Hypothalamus (tissue), 51 donors: ENCODE measurements around the gene FBXL13.
"Not testable (repeated sequence)": the region's sequence is repeated elsewhere in the genome, so short reads cannot be mapped to it uniquely, and the experiment has no call there.

Experiments
- DNase-seq, 51 donors: peaks; one replicate each; lab custom pipeline; 2025; lab: John Stamatoyannopoulos, UW

Gene FBXL13

GRCh38 chr7:102942868-102943267 lies 131.7 kb downstream of the FBXL13 start:
- DNase-seq = no peak

- no peak for DNase-seq
These were observed 132.3 kb downstream of the FBXL13 start for GRCh38 chr7:102942181-102942866.

- no peak for DNase-seq
These were observed 135.9 kb downstream of the FBXL13 start for GRCh38 chr7:102938679-102939078.

GRCh38 chr7:102935450-102936115 lies 139.0 kb downstream of the FBXL13 start:
- DNase-seq = no peak

GRCh38 chr7:102934701-102935100 lies 139.9 kb downstream of the FBXL13 start:
- no peak for DNase-seq

- DNase-seq = no peak
These were observed 140.4 kb downstream of the FBXL13 start for GRCh38 chr7:102934239-102934638.

- peak in 27 of 51 donors; percentile 1 to 30 (median 13) for DNase-seq
These were observed 140.8 kb downstream of the FBXL13 start for GRCh38 chr7:102933763-102934162.

GRCh38 chr7:102931757-102932156 lies 142.8 kb downstream of the FBXL13 start:
- DNase-seq = no peak

- no peak for DNase-seq
These were observed 147.2 kb downstream of the FBXL13 start for GRCh38 chr7:102927312-102927933.

- DNase-seq = no peak
These were observed 147.8 kb downstream of the FBXL13 start for GRCh38 chr7:102926783-102927140.

GRCh38 chr7:102925976-102926782 lies 148.4 kb downstream of the FBXL13 start:
- no peak for DNase-seq

- DNase-seq = no peak
These were observed 155.8 kb downstream of the FBXL13 start for GRCh38 chr7:102918845-102919244.

- no peak for DNase-seq
These were observed 156.9 kb downstream of the FBXL13 start for GRCh38 chr7:102917436-102918353.

GRCh38 chr7:102916881-102917280 lies 157.7 kb downstream of the FBXL13 start:
- DNase-seq = no peak

GRCh38 chr7:102916426-102916825 lies 158.2 kb downstream of the FBXL13 start:
- peak in 1 of 51 donors; percentile 15 for DNase-seq

- no peak for DNase-seq
These were observed 160.0 kb downstream of the FBXL13 start for GRCh38 chr7:102914585-102914984.

- DNase-seq = no peak
These were observed 160.8 kb downstream of the FBXL13 start for GRCh38 chr7:102913826-102914225.

GRCh38 chr7:102912742-102913141 lies 161.9 kb downstream of the FBXL13 start, which contains the start of gene LRRC17:
Gene LRRC17, plus strand, starts transcription at chr7:102913000. Its CDS starts 20,914 bp downstream, at chr7:102933914.
- DNase-seq = no peak

- DNase-seq = no peak
These were observed 165.9 kb downstream of the FBXL13 start for GRCh38 chr7:102908676-102909075.

GRCh38 chr7:102903576-102903975 lies 171.0 kb downstream of the FBXL13 start:
- not testable (repeated sequence) for DNase-seq
